Myocyte (in vitro differentiated cells): ENCODE measurements around the gene BANF2. TPM values are rescaled to one million over a fixed set of nuclear protein-coding genes. Genes with fewer than 3 reads are reported as not detected.
"Not testable (repeated sequence)": the region's sequence is repeated elsewhere in the genome, so short reads cannot be mapped to it uniquely, and the experiment has no call there.

Experiments
- DNase-seq: peaks from one replicate; pipeline ENCODE4 v3.0.0-alpha.2; 2012; ENCODE audit warnings: low read depth
- total RNA-seq: library from RNA; depleted of rRNA; stranded (reverse); fragments of >200 nt; gene quantifications from 2 replicates; pipeline ENCODE4 v1.2.3, GENCODE V29; 2014

The BANF2 gene
- total RNA-seq, 1 donor from 2014 or later, result not detected

- peak; percentile 98 for DNase-seq
Observed at GRCh38 chr20:17682103-17682888, 17.5 kb upstream of the BANF2 start, which contains the start of gene RRBP1. Gene RRBP1 (minus strand): TSS chr20:17682242. CDS start chr20:17660507, 21,735 bp downstream.

DNA sequence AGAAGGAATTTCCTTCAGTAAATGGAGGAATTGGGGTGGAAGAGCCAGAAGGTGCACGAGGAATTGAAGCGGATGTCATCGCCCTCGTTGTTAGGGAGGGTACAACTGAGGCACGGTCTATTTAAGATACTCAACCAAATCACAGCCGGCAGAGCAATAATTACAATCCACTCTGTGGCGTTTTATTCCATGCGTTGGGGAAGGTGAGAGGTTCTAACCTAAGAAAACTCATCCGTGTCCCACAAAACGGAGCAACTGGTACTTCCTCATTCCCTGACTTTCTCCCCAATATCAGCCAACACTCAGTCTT, 16.9 kb upstream of the BANF2 start:
- no peak for DNase-seq

GRCh38 chr20:17683218-17684076, 16.3 kb upstream of the BANF2 start:
- no peak for DNase-seq

DNA sequence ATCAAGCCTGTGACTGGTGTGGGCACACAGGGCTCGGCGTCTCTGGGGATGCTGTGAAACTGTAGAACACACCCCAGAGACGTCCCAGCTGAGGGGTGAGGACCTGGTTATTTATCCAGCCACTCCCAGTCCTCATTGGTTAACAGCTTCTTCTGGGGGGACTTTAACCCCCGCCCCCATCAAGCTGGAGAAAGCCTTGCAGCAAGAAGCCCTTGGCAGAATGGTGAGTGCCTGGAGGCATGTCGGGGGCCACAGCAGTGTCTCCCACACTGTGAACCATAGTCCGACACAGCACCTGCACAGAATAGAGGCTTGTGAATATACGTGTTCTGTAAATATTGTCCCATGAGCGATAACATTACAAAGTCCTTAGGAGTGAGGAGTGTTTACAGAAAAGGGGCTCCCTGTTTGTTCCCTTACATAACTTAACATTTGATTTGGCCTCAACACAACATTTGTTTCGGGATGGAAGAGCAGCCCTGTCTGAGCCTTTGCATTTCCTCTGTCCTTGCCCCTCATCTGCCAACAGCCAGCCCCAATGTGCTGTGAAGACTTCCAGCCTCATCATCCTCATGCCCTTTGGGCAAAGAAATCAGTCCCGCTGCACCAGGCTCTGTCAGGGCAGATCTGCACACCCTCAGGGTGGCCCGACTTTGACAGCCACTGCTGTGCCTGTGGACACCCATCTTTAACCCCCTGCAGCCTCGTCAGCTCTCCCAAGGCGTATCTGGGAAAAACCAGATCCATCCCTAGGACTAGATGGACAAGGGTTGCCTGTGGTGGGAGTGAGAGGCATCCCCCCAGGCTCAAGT, 15.5 kb upstream of the BANF2 start:
- DNase-seq, result no peak

- no peak for DNase-seq
Observed at GRCh38 chr20:17685168-17685567, 14.6 kb upstream of the BANF2 start.

DNA sequence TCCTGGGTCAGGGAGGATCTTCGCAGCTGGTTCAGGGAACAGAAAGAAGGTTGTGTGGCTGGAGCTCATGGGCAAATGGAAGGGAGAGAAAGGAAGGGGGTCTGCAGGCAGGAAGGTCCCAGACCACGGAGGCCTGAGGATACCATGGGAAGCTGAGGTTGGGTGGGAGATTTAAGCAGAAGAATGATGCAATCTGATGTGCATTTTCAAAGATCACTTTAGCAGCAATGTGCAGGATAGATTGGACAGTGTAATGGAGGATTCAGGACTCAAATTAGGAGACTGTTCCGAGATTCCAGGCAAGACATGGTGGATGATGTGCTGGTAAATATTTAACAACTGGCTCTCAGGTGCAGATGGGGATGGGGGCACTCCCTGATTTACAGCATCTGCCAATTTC, 12.0 kb upstream of the BANF2 start:
- no peak for DNase-seq

- no peak for DNase-seq
Observed at GRCh38 chr20:17688965-17689364, 10.8 kb upstream of the BANF2 start.

DNA sequence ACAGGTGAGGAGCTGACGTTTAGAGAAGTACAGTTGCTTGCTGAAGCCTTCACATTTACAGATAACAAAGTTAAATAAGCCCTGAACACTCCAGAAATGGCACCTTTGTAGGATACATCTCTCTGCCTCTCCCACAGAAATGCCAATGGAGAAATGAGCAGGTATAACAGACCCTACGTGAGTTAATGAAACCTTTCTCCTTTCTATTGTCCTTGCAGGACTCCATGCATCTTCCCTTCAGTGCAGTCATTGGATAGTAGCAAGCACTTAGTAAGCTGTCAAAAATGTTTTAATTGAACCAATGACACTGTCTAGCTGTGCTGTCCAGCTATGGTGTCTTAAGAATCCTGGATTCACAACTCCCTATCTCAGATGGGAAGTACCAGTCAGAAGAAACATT, 9.6 kb upstream of the BANF2 start:
- DNase-seq, result no peak

GRCh38 chr20:17691758-17692157, 8.0 kb upstream of the BANF2 start:
- no peak for DNase-seq

GRCh38 chr20:17693444-17694001, 6.2 kb upstream of the BANF2 start:
- DNase-seq, result no peak

DNA sequence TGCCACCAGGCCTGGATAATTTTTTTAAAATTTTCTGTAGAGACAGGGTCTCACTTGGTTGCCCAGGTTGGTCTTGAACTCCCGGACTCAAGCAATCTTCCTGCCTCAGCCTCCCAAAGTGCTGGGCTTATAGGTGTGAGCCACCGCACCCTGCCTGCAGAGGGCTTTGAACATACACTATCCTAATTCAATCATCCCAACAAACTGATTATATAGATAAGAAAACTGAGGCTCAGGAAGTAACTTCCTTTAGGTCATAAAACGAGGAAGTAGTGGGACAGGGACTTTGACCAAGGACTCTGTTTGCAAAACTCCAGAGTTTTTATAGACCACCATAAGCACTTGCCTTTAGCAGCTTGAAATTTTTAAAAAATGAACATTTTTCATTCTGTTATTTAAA, 5.0 kb upstream of the BANF2 start:
- no peak for DNase-seq

- DNase-seq, result no peak
Observed at GRCh38 chr20:17696287-17696686, 3.5 kb upstream of the BANF2 start.

- no peak for DNase-seq
Observed at GRCh38 chr20:17697171-17697570, 2.6 kb upstream of the BANF2 start.

GRCh38 chr20:17698384-17698783, 1.4 kb upstream of the BANF2 start:
- DNase-seq, result no peak

DNA sequence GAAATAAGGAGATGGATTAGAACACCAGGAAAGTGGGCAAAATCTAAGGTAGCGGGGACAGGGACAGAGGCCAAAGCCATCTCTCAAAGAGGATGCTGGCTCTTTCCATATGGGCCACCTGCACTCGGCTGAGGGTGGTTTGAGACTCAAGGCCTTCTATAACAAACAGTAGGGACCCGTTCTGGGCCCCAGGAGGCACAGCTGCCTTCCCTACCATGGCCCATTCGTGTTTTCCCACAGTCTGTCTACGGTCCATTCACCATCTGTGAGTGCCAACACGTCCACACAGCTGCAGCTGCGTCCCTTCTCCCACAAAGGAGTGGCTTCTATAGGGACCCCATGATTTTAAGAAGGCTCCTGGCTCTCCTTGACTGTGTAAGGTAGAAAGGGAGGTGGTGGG, 871 bp downstream of the BANF2 start:
- DNase-seq, result no peak

GRCh38 chr20:17701826-17702225, 2.1 kb downstream of the BANF2 start:
- no peak for DNase-seq

- no peak for DNase-seq
Observed at GRCh38 chr20:17704589-17705317, 5.0 kb downstream of the BANF2 start.

DNA sequence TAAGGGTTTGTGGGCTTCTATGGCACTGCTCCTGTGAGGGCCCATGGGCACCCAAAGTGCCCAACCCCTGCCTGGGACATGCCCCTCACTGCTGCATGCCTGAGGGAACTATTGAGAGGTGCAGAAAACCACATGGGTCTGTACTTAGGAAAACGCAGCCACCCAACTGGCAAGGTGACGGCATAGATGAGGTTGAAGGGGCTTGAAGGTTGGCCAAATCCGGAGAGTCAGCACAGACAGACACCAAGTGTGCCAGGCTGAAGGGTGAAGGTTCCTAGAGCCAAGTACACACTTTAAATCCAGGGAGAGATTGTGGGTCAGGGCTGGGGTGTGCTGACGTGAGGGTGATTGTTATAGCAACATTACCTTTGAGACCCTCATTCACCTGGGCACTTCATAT, 6.2 kb downstream of the BANF2 start:
- DNase-seq, result no peak

DNA sequence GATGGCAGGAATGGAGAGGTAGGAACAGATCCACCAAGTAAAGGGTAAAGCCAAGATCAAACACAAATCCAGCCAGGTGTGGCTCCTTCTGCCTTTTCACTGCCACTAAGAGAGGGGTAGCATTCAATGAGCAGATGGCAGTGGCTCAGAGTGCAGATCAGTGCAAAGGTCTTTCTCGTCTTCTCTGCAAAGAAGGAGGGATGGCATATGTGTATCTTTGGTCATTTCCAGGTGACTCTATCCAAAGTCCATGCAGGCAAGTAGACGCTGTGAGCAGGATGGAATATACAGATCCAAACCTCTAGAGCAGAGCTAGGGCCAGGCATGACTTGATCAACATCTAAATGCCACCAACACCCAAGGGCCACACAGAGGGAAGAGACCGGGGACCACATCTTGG, 6.9 kb downstream of the BANF2 start:
- DNase-seq, result no peak

DNA sequence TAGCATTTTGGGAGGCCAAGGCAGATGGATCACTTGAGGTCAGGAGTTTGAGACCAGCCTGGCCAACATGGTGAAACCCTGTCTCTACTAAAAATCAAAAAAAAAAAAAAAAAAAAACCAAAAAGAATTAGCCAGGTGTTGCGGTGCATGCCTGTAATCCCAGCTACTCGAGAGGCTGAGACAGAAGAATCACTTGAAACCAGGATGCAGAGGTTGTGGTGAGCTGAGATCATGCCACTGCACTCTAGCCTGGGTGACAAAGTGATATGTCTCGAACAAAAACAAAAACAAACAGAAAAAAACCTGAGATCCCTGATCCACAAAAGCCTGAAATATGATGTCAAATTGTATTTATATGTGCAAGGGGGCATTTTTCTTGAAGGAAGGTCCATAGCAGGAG, 8.2 kb downstream of the BANF2 start:
- not testable (repeated sequence) for DNase-seq
